SH-SY5Y (cell line): ENCODE data around the gene SIX5.

Experiments
- GATA2 ChIP-seq: IDR thresholded peaks from 2 replicates; pipeline ENCODE4 v1.6.1; 2011; ENCODE audit warnings: mild to moderate bottlenecking, low read depth, low read length
- GATA3 ChIP-seq: IDR thresholded peaks from 2 replicates; pipeline ENCODE4 v1.6.1; 2011; ENCODE audit warnings: low read depth, mild to moderate bottlenecking, low read length, moderate library complexity

SIX5 gene

GRCh38 chr19:45772130-45772840 lies 3.2 kb upstream of the SIX5 start:
- TF ChIP-seq GATA2, result no peak
- TF ChIP-seq GATA3, result no peak

GRCh38 chr19:45771311-45771933 lies 2.4 kb upstream of the SIX5 start:
- TF ChIP-seq GATA2, result no peak
- no peak for TF ChIP-seq GATA3

GRCh38 chr19:45770192-45771101 lies 1.4 kb upstream of the SIX5 start:
- TF ChIP-seq GATA2 (no peak), GATA3 (no peak)

GRCh38 chr19:45769821-45770191 lies 754 bp upstream of the SIX5 start:
- TF ChIP-seq GATA3 (no peak), GATA2 (no peak)

DNA sequence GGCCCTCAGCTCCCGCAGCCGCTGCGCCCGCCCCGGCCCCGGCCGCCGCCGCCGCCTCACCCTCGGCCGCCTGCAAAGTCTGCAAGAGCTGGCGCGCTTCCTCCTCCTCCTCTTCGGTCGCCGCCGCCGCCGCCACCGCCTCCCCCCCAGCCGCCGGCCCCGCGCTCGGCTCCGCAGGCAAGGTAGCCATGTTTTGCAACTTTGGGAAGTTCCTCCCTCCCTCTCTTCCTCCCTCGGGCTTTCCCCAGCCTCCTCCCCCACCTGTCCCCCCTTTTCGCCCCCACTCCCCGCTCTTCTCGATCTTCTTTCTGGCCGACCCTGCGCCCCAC lies 433 bp downstream of the SIX5 start:
- no peak for TF ChIP-seq GATA3
- no peak for TF ChIP-seq GATA2

- TF ChIP-seq GATA3 (no peak), GATA2 (no peak)
These were observed 984 bp downstream of the SIX5 start for GRCh38 chr19:45767881-45768654.

- TF ChIP-seq GATA3 (no peak), GATA2 (no peak)
These were observed 1.6 kb downstream of the SIX5 start for GRCh38 chr19:45767410-45767880.

DNA sequence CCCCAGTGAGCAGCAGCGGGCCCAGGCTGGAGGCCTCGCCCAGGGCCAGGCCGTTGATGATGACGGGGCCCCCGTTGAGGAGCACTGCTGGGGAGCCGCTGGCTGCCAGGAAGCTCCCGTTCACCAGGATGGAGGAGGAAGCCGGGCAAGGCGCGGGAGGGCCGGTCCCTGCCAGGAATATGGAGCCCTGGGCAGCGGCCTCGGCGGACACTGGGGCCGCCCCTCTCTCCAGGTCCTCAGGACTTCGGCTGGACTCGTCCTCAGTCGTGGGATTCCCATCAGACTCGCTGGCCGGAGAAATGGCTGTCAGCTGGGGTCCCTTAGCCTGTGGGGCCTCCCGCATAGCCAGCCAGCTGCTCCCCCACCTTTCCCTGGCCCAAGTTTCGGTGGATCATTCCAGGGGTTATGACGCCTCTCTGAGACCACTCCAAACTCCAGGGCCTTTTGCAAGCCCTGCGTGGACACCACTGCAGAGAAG lies 2.1 kb downstream of the SIX5 start:
- no peak for TF ChIP-seq GATA3
- no peak for TF ChIP-seq GATA2

GRCh38 chr19:45766296-45766868 lies 2.7 kb downstream of the SIX5 start:
- TF ChIP-seq GATA3 (no peak), GATA2 (no peak)

- no peak for TF ChIP-seq GATA2
- TF ChIP-seq GATA3, result no peak
These were observed 3.3 kb downstream of the SIX5 start for GRCh38 chr19:45765702-45766295.

DNA sequence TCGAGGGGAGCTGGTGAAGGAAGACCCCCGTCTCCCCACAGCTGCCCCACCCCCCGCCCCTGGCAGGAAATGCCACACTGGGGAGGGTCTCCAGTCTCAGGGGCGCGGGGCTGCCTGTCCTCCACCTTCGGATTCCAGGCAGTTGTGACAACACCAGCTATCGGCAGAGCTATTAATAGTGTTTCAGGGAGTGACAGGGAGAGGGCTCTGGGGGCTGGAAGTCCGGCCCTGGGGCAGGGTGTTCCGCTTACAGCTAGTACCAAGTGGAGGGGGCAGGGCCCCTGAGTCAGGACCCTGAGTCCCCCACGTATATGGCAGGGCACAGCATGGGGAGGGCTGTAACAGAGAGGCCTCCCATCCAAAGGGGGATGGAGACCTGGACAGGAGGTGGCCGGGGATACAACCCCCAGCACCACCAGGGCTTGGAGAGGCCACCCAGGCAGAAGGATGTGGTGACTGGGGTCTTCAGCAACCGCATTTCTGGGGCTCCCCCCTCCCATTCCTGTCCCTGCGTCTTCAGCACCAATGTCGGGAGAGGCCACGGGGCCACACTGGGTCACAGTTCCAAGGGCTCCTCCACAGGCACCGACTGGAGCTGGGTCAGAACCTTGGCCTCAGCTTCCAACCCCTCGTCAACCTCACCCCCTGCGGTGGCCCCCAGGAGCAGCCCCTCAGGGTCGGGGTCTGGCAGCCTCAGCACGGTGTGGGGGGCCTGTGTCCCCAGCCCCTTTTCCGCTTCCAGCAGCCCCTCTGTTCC lies 3.9 kb downstream of the SIX5 start:
- no peak for TF ChIP-seq GATA2
- TF ChIP-seq GATA3, result no peak

DNA sequence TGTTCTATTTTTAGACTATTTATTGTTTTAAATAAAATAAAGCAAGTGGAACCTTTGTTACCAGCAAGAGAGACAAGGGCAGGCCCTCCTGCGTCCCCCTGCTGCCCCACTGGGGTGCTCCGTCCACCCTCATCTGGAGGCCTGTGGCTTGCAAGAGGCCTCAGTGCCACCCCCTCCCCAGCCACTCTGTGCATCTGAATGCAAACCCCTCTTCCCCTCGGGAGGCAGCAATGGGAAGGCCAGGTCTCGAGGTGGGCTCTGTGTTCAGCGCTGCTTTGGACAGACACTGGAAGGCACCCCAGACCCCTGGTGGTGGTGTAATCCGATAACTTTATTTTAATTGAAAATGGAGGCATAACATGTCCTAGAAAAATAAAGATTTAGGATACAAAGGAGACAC lies 4.6 kb downstream of the SIX5 start:
- no peak for TF ChIP-seq GATA2
- no peak for TF ChIP-seq GATA3
